Esophagus squamous epithelium (tissue), 5 donors: ENCODE data around the gene ARHGAP42. TPM values are rescaled to one million over a fixed set of nuclear protein-coding genes. Genes with fewer than 3 reads are reported as not detected.

ENCODE experiments used
- DNase-seq: peaks from one replicate; lab custom pipeline; 2025; lab: John Stamatoyannopoulos, UW
- H3K27ac ChIP-seq, 4 donors: fragments of 200-600 bp; sonication (generic); one replicate each; pipeline ENCODE4 v1.5.1; 2016 to 2019; ENCODE audit warnings: mild to moderate bottlenecking in 1 of 4
- H3K27me3 ChIP-seq, 4 donors: fragments of 200-600 bp; sonication (generic); 1 replicate in 3 of 4; 2 replicates in 1 of 4; pipeline versions ENCODE4 v1.5.1 to v1.6.0; 2017 to 2021; ENCODE audit warnings: antibody characterized with exemption in 1 of 4
- H3K36me3 ChIP-seq, 3 donors: fragments of 200-600 bp; sonication (generic); one replicate each; pipeline ENCODE4 v1.5.1; 2016 to 2019
- H3K4me1 ChIP-seq, 3 donors: fragments of 200-600 bp; sonication (generic); one replicate each; pipeline ENCODE4 v1.5.1; 2017 to 2019
- H3K4me3 ChIP-seq, 4 donors: fragments of 200-600 bp; sonication (generic); 1 replicate in 3 of 4; 2 replicates in 1 of 4; pipeline ENCODE4 v1.5.1; 2016 to 2019; ENCODE audit warnings: mild to moderate bottlenecking in 2 of 4, moderate library complexity in 1 of 4
- H3K9me3 ChIP-seq, 3 donors: fragments of 200-600 bp; sonication (generic); one replicate each; pipeline ENCODE4 v1.5.1; 2016 to 2019
- CTCF ChIP-seq, 6 experiments: fragments of 450-650 bp in 4 of 6; fragments of 200-600 bp in 2 of 6; sonication (generic) in 2 of 6; IDR thresholded peaks; one replicate each; pipeline ENCODE4 v1.5.1; 2016 to 2019; ENCODE audit warnings: antibody characterized with exemption in 6 of 6, mild to moderate bottlenecking in 4 of 6, moderate library complexity in 4 of 6
- POLR2A ChIP-seq, 4 donors: fragments of 450-650 bp; IDR thresholded peaks; one replicate each; pipeline ENCODE4 v1.6.1; 2017; ENCODE audit warnings: antibody characterized with exemption in 4 of 4, mild to moderate bottlenecking in 4 of 4, moderate library complexity in 3 of 4
- WGBS, 2 donors: methylation state at CpG; one replicate each; pipeline ENCODE4 v1.1.5; 2018; 5-methylcytosine and 5-hydroxymethylcytosine counted together
- intact Hi-C: fragments of 100-400 bp; cut with DNase I; formaldehyde crosslinking; loops from one replicate; pipeline ENCODE4 v1.15.0; 2022
- total RNA-seq, 4 donors: library from RNA; depleted of rRNA; stranded (reverse); fragments of >200 nt; gene quantifications; one replicate each; pipeline ENCODE4 v1.1.0, GENCODE V29; 2016
- donor health status: DM: yes; HTN: yes; CAD: no.

ARHGAP42 gene
- total RNA-seq, 4 donors from 2014 or later: 3.5 to 10.1 (median 6.4) TPM

DNA sequence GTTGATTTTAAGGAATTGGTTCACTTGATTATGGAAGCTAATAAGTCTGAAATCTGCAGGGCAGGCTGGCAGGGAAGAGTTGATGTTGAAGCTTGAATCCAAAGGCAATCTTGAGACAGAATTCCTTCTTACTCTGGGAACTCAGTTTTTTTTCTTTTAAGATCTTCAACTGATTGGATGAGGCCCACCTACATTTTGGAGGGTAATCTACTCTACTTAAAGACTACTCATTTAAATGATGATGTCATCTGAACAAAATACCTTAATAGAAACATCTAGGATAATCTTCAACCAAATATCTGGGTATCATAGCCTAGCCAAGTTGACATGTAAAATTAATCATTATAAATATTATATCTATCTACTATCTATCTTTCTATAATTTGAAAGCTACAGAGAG, 279.3 kb downstream of the ARHGAP42 start:
- Histone ChIP-seq H3K36me3 (peaks cover 0 to 59% (median 0%) of the 10 kb centered on the region in 3 donors), H3K4me3 (no peak overlapping the region), H3K27ac (no peak overlapping the region), H3K27me3 (no peaks in the 10 kb centered on the region), H3K4me1 (no peaks in the 10 kb centered on the region), H3K9me3 (peaks cover 0 to 7% (median 0%) of the 10 kb centered on the region in 3 donors)
- no peak for DNase-seq
- intact Hi-C loops: no loop called here
- no peak for TF ChIP-seq CTCF (IDR thresholded peaks at IDR 0.05)
- no peak for TF ChIP-seq POLR2A (IDR thresholded peaks at IDR 0.05)

GRCh38 chr11:100969008-100969407, 281.9 kb downstream of the ARHGAP42 start:
- Histone ChIP-seq H3K4me3 (no peak overlapping the region), H3K27me3 (no peaks in the 10 kb centered on the region), H3K36me3 (peaks cover 0 to 45% (median 0%) of the 10 kb centered on the region in 3 donors), H3K27ac (no peak overlapping the region), H3K9me3 (peaks cover 0 to 7% (median 0%) of the 10 kb centered on the region in 3 donors), H3K4me1 (no peaks in the 10 kb centered on the region)
- no peak for TF ChIP-seq POLR2A (IDR thresholded peaks at IDR 0.05)
- intact Hi-C loops: no loop called here
- no peak for DNase-seq

DNA sequence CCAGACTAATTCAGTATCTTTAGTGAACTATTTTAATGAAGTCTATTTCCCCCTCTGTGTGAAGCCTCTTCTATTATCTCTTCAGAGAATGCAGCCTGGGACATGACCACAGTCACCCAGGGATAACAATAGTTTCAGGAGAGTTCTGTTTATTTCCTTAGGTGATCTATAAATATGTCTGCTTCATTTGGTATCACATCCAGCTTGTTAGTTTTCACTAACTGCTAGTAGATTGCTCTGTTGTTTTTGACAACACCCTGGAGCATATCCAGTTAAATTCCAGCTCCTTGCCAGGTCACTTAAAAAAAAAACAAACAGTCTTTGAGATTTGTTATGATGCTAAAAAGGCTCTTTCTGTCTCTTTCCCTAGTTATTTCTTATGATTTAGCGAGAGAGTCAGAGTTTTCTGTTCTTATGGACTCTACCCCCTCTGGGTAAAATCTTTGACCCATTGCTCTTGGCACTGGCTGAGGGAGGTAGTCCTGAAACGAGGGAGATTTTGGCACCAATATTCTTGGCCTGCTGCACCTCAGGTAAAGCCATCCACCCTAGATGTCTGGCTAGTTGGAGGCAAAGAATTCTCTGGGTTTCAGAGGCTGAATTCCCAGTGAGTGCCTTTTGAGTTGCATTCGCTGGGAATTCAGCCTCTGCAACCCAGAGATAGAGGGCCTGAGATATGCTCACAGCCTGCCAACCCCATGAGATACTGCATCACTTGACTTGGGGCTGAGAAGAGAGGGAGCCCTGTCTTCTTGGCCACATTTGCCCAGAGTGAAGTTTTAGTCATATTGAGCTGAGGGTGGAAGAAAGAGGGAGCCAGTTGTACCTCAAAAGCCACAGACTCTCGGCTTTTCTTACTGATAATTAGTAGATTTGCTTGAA, 283.4 kb downstream of the ARHGAP42 start:
- TF ChIP-seq POLR2A (IDR thresholded peaks at IDR 0.05) (no peak), CTCF (IDR thresholded peaks at IDR 0.05) (no peak)
- Histone ChIP-seq H3K4me1 (no peaks in the 10 kb centered on the region), H3K4me3 (no peak overlapping the region), H3K36me3 (peaks cover 0 to 45% (median 0%) of the 10 kb centered on the region in 3 donors), H3K27me3 (no peaks in the 10 kb centered on the region), H3K9me3 (peaks cover 0 to 7% (median 0%) of the 10 kb centered on the region in 3 donors), H3K27ac (no peak overlapping the region)
- intact Hi-C loops: no loop called here
- WGBS, 2 donors: 62 to 66% methylated on average over 3 to 4 of the region's 4 CpGs
- no peak for DNase-seq

DNA sequence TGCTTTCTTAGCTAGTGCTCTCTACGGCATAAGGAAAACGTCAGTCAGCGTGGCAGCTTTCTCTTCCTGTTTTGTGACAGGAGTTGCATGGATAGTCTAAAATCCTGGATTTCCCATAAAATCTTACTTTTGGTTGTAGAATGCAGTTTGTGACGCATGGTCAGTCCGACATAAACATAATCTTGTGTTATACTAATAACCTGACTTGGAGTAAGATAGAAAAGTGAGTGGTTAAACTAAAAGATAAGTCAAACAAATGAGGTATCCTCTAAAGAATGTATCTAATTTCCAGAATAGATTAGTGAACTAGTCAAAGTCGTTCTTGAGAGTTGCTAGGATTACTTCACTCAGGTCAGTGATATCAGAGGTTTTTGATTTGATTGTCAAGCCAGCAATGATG, 285.0 kb downstream of the ARHGAP42 start:
- Histone ChIP-seq H3K27ac (no peak overlapping the region), H3K27me3 (no peaks in the 10 kb centered on the region), H3K36me3 (peaks cover 0 to 51% (median 0%) of the 10 kb centered on the region in 3 donors), H3K4me3 (no peak overlapping the region), H3K4me1 (no peaks in the 10 kb centered on the region), H3K9me3 (peaks cover 0 to 7% (median 0%) of the 10 kb centered on the region in 3 donors)
- intact Hi-C loops: no loop called here
- WGBS, 2 donors: 81 to 85% methylated on average over 6 of the region's 6 CpGs
- TF ChIP-seq POLR2A (IDR thresholded peaks at IDR 0.05) (no peak), CTCF (IDR thresholded peaks at IDR 0.05) (no peak)
- DNase-seq: no peak

DNA sequence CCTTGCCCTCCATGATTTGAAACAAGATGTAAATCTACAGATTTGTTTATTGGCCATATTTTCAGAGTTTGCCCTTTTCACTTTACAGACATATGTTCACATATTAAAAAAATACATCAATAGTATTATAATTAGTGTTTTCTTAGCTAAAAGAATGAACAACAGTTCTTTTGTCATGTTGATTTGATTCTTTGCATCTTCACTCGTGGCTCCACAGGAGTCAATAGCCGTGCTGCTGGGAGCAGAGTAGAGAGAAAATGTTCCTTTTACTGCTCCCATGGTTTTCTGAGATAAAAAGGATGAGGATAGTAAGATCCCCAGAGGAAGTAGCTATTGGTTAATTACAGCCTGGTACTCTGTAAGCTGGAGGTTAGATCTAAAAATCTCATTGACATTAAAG, 291.4 kb downstream of the ARHGAP42 start:
- H3K27me3 ChIP-seq: no peaks in the 10 kb centered on the region
- intact Hi-C loops: no loop called here
- H3K36me3 ChIP-seq: peaks cover 0 to 41% (median 0%) of the 10 kb centered on the region in 3 donors
- TF ChIP-seq POLR2A (IDR thresholded peaks at IDR 0.05) (no peak), CTCF (IDR thresholded peaks at IDR 0.05) (no peak)
- WGBS, 2 donors: 68 to 74% methylated on average over 2 of the region's 2 CpGs
- no peaks in the 10 kb centered on the region for H3K4me1 ChIP-seq
- no peak overlapping the region for H3K4me3 ChIP-seq
- no peak overlapping the region for H3K27ac ChIP-seq
- no peak for DNase-seq
- no peaks in the 10 kb centered on the region for H3K9me3 ChIP-seq
